CD4-positive, alpha-beta T cell treated with Interleukin-21 for 1 hour (primary cell): ENCODE measurements around the gene PDE3A.
"Not testable (repeated sequence)": the region's sequence is repeated elsewhere in the genome, so short reads cannot be mapped to it uniquely, and the experiment has no call there.

Experiments used
- DNase-seq: peaks from one replicate; pipeline ENCODE4 v3.0.0-alpha.2; 2020

PDE3A gene

DNA sequence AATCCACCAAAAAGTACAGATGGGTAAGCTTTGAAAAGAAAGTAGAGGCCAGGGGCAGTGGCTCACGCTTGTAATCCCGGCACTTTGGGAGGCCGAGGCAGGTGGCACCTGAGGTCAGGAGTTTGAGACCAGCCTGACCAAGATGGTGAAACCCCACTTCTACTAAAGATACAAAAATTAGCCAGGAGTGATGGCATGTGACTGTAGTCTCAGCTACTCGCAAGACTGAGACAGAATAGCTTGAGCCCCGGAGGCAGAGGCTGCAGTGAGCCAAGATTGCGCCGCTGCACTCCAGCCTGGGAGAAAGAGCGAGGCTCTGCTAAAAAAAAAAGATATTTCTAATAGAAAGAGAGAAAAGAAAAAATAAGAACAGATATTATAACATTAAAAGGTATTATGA lies 192.6 kb downstream of the PDE3A start:
- no peak for DNase-seq

DNA sequence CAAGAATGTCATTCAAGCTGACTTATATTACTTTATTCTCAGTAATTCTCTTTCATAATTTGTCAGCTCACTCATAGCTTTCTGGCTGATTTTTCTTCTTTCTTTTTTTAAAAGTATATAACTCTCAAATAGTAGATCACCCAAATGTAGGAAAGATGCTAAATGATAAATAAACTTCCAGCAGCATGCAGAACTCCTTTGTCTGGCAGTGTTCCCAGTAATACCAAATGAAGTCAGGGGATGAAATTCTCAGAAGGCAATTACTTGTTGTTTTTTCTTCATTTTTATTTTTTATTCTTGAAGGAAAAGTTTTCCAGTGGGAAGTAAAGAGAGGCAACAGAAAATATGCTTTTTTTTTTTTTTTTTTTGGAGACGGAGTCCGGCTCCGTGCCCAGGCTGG lies 193.5 kb downstream of the PDE3A start:
- DNase-seq: no peak

DNA sequence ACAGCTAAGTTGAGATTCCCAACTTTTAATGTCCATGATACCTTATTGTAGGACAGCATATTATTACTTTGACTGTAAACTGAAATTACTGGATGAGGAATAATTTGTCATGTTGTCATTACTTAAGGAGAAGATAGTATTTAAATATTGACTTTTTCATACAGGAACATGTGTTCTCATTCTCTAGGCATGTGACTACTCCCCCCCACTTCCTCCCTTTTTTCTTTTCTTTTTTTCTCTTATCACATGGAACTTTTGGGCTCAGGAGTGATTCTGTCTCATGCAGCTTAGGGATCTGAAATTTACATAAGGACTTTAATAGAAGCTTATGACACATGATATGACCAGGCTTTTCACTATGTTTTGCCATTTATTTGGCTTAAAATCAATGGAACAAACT lies 199.1 kb downstream of the PDE3A start:
- DNase-seq: no peak

DNA sequence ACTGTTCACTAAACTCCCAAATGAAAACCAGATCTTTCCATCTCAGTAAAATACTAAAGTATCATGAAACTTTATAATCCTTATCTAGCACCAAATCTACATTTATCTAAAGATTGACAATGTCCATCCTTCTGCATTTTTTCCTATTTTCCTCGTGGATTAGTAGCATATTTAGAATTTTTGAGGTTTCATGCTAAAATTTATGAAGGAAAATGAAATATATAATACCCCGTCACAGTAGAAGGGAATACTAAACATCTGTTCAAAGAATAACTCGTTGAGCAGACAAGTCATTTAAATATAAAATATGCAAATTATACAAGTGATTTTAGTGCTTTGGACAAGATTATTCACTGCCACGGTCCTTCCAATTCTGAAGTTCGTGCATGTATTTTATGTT lies 204.1 kb downstream of the PDE3A start:
- no peak for DNase-seq

DNA sequence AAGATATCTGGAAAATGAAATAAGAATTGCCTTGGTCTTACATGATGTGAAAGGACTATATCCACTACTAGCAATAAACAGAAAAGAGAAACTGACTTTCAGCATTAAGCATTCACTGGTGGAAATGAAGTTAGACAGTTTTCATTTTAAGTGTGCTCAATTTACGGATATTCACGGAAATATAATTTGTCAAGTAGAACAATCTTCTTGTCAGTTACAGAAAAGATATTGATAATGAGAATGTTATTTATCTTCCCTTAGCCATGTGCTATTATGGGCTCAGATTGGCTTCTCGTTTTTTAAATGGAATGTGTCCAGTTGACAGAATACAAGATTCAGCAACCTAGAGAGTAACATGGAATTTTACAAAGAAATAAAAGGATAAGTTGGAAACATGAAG lies 208.2 kb downstream of the PDE3A start:
- DNase-seq: no peak

DNA sequence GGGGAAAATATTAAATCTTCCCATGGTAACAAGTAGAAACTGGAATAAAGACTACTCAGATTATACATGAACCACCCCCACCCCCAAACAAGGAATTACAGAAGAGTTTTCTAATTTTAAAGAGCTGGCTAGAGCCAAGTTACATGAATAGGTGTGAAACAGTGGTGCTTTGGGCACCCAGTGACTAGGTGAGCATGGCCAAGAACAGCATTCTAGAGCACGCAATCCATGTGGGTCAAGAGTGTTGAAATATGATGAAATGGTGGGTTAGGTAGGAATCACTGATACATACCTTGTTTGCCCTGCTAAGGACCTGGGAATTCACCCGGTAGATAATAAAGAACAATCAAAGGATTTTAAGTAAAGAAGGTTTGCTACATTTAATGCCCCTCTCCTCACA lies 208.7 kb downstream of the PDE3A start:
- DNase-seq: no peak

DNA sequence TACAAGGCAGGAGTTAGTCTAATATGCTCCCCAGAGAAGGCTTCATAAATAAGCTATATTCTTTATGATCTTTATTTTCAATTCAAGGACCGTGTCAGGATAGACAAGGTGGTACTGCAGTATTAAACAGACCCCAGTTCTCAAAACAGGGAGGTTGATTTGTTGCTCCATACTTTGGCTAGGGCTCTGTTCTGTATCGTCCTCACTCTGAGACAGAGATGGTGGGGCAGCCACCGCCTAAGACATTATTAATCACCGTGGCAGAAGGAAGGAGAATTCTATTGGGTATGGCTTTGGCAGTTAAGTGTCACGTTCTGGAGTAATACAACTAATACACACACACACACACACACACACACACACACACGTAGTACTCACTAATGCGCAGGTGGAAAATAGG lies 209.8 kb downstream of the PDE3A start:
- no peak for DNase-seq

DNA sequence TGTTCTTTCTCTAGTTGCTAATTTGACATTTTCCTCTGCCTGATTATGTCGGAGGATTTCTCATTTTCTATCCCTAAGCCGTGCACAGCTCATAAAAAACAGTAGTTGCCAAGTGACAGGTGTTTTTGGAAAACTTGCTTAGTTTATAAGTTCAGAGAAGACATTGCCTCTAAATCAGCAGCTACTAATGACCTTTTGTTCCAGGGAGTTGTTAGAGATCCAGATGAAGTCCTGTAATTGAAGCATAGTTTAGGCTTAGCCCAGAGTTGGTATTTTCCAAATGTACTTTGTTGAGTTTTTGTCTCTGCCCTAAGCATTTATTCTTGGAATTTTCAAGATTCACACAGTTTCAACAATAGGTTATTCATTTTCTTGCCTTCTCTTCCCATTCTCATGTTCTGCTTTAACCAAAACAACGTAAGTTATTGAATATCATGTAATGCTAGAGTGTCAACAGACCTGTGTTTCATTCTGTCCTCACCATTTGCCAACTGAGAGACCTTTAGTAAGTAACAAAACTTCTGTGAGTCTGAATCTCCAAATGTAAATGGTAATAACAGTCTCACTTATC lies 216.8 kb downstream of the PDE3A start:
- no peak for DNase-seq

DNA sequence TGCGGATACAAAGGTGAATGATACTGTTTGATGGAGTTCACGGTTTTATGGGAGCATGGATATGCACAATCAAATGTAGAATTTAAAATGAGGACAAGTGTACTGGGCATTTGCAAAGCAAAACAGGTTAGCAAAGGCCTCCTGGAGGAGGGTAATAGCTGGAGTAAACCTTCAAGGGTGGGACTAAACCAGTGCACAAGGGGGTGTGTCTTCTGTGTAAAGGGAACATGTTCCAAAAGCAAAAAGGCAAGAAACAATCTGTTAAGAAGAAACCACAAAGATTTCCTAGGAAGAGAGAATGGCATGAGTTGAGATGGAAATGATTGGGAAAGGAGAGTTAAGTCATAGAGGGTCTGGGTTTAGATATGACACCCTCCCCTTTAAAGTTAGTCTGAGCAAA lies 217.6 kb downstream of the PDE3A start:
- DNase-seq: no peak

DNA sequence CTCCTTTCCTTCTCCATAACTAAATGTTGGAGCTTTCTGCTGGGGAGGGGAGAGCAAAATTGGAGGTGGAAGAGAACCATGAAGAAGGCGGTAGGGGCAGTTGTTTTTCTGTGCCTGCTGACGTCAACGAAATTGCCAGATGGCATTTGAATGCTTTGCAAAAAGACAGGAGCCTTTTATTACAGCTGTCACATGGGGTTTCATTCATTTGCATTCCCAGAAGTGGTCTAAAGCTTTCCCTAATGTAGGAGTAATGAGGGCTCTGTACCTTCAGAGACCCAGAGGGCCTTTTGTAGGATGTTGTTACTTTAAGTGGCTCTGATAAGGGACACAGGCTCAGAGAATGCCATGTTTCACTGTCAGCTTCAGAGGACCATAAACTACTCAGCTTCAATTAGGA lies 219.7 kb downstream of the PDE3A start:
- no peak for DNase-seq

DNA sequence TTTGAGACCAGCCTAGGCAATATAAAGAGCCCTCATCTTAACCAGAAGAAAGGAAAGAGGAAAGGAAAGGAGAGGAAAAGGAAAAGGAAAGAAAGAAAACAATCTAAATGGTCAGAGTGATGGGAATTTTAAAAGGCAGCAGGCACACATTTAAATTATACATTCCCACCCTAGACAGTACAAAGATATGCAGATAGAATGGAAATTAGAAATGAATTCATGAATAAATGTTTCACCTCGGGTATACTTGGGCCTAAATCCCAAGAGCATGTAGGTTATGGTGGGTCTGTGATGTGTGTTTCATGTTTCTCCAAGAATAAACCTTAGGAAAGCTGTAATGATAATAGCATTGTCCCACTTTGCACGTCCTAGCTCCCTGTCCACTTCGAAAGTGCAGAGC lies 222.2 kb downstream of the PDE3A start:
- DNase-seq: no peak

DNA sequence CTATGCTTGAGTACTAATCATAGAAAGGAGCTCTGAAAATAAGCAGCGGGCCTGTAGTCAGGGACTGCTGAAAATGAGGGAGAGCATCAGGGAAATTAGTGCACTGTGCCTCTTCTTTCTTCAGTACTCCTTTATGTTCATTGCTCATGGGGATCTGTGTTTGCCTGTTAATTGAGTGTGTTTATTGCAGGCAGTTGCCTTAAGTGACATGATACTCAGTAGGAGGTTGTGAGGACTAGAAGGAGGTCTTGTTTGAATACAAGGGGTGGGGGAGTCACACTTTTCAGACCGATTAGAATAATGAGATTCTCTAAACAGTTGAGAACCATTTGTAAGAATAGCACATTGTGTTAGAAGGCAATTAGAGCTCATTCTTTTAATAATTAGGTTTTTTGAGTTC lies 224.2 kb downstream of the PDE3A start:
- no peak for DNase-seq

DNA sequence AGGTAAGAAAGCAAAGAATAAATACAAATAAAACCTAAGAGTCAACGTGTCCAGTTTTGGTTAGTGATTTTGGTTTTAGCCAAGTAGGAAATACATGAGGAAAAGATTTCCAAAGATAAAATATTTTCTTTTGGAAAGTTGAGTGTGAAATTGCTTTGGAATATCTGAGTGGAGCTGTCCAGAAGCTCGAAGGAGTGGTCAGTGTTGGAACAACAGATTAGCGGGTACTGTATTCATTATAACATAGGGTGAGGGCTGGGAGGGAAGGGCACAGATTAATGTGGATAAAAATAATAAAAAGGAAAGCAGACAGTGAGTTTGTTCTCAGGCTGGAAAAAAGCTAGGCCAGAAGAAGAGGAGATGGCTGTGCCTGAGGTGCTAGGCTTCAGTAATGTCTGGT lies 225.3 kb downstream of the PDE3A start:
- DNase-seq: no peak

DNA sequence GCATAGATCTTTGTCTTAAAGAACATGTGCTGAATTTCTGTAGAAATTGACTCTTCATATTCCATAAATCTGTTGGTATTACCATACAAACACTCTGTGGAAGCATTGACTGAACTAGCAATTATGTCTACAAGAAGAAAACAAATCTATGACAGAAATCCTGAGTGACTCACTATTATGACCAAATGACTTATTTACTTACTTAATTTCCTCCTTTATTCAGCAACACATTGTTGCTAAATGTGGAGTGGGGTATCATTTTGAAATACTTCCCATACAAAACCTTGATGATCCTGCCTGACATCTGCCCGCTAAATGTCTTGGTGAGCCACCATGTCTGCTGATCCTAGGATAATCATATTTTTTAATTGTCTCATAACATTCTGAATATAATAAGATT lies 227.7 kb downstream of the PDE3A start:
- no peak for DNase-seq

DNA sequence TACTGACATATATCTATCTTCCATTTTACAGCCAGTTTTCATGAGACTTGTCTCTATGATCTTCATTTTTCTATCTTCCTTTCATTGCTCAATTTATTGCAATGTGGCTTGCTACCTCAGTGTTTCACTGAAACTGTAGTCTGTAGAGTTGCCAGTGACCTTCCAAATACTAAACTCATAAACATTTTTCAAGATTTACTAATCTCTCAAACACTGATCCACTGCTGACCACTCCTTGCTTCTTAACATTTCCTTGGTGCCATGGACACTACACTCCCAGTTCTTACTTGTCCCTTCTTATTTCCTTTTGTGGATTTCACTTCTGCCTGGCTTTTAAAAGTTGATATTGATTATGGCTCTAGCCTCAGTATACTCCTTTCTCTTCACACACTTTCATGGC lies 231.4 kb downstream of the PDE3A start:
- no peak for DNase-seq

DNA sequence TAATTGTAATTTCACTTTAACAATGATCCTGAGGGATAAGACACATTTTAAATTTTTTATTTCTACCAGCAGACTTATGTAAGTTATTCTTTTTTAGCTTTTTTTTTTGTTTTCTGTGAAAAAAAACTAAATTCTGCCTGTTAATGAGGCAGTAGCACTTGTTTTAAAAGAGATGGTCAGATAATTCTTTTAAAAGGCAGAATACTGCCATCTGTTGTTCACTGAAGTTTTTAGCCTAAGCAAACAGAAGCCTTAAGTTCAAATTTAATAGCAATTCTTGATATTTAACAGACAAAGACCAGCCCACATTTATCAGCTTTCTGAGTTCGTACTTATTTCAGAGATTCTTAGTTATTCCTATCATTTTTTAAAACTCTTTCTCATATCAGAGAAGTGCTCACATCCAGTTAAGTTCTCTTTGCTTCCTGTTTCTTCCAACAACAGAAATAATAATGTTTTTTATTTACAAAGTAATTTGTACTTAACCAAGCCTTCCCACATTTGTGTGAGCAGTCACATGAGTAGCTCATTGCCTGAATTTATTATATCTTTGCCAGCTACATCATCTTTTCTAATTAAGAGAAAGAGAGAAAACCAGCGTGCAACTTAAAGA lies 233.4 kb downstream of the PDE3A start:
- no peak for DNase-seq

DNA sequence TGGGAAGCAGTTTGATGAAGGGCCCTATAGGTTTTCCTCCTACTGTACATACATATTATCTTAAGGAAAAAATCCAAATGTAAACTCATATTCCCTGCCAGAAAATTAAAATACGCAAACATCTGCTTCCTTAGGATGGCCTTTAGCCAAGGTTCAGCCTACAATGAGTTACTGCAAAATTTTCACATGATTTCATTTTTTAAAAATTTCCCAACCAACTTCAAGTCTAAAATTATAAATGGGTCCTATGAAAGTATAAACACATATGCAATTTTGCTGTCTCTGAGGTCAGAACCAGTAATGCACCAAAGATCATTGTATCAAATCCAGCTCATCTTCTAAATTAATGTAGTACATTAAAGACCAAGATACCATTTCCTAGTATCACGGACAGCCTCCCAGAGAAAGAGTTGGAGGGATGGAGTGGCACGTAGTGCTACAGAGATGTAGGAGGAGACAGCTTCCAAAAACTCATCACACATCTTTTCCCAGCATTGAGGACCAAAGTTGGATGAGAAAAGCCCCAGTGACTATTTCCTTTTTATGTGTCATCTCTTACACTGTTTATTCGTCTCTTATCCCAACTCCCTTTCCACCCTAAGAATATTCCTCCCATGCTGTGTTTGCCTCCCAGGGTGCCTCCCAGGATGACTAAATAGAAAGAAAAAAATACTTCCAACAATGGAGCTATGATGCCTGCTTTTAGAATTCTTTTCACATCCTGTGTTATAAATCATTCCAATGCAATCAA lies 234.5 kb downstream of the PDE3A start:
- no peak for DNase-seq

DNA sequence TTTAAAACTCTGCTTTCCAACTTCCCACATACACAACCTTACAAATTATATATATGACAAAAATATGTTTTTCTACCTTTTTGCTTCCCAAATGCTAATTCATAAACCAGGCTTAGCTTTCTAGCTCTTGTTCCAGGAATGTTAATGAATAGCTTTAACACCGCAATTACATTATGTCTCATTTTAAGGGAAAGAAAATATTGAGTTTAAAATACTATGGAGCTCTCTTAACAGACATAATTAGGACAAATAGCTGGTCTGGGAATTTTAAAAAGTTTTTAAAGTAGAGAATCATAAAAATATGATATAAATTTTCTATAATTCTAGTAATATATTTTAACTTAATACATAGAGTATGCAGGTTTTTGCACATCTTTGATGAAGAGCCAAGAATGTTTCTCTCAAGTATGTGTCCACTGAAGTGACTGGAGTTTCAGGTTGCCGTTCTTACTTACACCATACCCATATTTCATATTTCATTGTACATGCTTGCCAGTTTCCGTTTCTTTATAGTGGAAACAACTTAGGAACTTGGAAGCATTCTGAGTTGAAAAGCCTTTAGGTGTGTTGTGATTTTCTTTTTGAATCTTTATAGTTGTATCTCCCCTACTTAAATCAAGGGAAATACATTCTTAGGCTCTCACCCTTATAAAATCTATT lies 236.2 kb downstream of the PDE3A start:
- no peak for DNase-seq

DNA sequence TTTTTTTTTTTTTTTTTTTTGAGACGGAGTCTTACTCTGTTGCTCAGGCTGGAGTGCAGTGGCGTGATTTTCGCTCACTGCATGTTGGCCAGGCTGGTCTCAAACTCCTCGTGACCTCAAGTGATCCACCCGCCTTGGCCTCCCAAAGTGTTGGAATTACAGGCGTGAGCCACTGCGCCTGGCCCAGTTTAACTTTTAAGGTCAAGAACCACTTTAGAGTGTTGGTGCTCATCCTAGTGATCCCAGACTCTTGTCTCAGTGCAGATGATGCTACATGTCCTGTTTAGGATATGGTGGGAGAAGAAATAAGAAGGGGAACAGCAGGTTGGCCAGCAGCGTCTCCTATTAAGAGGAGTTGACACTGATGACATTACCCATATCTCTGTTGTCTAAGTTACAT lies 246.7 kb downstream of the PDE3A start:
- DNase-seq: not testable (repeated sequence)

DNA sequence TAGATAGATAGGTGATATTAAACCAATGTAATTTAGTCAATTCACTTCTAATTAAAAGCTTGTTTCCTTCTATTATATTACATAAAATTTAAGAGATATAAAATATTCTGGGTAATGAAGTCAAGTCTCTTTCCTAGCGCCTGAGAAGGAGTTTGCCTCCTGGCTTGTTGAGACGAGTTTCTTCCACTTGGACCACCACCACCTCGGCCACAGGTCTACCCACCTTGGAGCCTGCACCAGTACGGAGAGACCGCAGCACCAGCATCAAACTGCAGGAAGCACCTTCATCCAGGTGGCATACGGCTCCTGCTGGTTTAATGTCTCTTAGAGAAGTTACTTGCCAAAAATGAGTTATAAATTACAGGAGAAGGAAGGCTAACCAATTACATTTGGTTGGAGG lies 247.8 kb downstream of the PDE3A start:
- no peak for DNase-seq

DNA sequence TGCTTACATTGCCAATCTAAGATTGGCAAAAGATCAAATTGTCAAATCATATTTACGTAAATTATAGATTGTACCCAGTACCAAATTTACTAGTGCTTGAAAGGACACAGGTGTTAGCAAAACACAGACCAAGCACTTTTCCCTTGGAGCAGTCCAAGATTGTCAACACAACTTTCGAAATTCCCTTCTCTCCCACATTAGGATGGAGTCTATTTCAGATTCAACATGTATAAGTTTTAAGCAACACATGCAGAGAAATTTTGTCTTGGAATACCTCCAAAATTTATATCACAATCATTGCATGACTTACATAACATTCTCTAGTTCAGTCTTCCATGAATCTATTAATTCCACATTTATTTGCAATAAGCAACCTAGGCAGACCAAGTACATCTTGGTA lies 251.9 kb downstream of the PDE3A start:
- no peak for DNase-seq

DNA sequence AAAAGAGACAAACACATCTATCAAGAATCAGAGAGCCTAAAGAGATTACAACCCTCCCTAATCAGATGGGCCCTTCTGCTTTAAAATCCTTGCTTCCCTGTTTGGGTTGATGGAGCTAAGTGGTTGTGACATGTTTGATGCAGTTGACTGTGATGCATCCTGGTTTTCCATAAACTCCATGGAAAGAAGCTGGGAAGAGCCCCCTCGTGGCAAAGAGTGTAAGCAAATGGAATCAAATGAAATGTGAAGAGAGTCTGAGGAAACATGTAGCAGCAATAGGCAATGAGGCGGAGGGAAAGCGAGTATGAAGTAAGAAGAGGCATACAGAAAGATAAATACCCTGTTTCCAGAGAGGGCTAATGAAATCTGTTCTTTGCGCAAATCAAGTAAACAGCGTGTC lies 256.4 kb downstream of the PDE3A start:
- DNase-seq: no peak

DNA sequence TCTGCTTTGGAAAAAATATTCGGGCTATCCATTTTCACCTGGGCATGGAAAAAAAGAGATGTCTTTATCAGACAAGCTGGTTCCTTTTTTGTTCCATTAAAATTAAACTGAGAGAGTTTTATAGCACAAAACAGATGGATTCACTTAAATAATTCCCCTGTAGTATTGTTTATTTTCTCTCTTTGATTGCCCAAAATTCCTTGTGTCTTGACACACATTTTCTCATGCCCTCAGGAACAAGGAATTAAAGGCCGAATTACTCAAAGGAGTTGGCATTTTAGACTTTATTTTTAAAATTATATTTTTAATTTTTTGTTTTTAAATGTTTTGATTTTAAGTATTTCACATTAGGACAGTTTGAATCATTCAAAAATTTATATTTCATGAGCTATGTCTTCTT lies 257.2 kb downstream of the PDE3A start:
- no peak for DNase-seq

DNA sequence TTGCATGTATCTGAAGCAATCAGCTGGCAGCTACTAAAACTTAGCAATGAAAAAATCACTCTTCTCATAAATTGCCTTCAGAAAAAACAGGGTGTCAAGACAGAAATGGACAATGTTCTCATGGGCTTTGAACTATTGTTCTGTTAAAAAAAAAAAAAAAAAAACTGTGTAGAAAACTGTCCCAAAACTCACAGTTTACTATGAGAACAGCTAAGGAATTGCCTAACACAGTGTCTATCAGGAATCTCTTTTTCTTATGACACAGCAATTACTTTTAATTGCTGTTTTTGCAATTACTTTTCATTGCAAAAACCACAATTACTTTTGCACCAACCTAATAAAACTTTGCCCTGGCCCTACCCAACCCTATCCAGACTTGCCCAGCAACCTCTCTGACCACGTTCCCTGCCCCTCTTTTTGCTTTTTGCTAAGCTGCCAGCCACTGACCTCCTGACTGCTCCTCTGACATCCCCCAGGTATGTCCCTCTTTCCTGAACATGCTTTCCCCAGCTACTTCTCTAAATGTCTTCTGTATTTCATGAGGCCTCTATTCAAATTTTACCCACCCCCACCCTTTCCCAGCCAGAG lies 258.8 kb downstream of the PDE3A start:
- no peak for DNase-seq
